ENCODE results near the gene CCDC154.

GRCh38 chr16:1477033-1477432, 32.7 kb upstream of the CCDC154 start:
- TF ChIP-seq CTCF (tag by site-specific recombination; IDR thresholded peaks at IDR 0.05) = no peak
- TF ChIP-seq ZNF302 (tag by site-specific recombination; IDR thresholded peaks at IDR 0.05; ENCODE audit: low read depth) = no peak
- no peak for TF ChIP-seq ZNF112 (tag by site-specific recombination; IDR thresholded peaks at IDR 0.05)
- TF ChIP-seq, protein P1, sequence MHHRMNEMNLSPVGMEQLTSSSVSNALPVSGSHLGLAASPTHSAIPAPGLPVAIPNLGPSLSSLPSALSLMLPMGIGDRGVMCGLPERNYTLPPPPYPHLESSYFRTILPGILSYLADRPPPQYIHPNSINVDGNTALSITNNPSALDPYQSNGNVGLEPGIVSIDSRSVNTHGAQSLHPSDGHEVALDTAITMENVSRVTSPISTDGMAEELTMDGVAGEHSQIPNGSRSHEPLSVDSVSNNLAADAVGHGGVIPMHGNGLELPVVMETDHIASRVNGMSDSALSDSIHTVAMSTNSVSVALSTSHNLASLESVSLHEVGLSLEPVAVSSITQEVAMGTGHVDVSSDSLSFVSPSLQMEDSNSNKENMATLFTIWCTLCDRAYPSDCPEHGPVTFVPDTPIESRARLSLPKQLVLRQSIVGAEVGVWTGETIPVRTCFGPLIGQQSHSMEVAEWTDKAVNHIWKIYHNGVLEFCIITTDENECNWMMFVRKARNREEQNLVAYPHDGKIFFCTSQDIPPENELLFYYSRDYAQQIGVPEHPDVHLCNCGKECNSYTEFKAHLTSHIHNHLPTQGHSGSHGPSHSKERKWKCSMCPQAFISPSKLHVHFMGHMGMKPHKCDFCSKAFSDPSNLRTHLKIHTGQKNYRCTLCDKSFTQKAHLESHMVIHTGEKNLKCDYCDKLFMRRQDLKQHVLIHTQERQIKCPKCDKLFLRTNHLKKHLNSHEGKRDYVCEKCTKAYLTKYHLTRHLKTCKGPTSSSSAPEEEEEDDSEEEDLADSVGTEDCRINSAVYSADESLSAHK (tag by site-specific recombination; IDR thresholded peaks at IDR 0.05) = no peak
- no peak for TF ChIP-seq ZNF140 (tag by site-specific recombination; IDR thresholded peaks at IDR 0.05)
- TF ChIP-seq ZNF10 (tag by site-specific recombination; IDR thresholded peaks at IDR 0.05) = no peak
- TF ChIP-seq TCF7L2 (IDR thresholded peaks at IDR 0.05; ENCODE audit: borderline replicate concordance, low read depth, low read length) = no peak

All from HEK293 (cell line).